ENCODE results near the gene SERINC4. TPM values are rescaled to one million over a fixed set of nuclear protein-coding genes. Genes with fewer than 3 reads are reported as not detected.
A peak's percentile ranks its signal among the peaks of the same experiment; 100 is the strongest.

The SERINC4 gene
- total and polyA plus RNA-seq, 9 of the 15 experiments (the other 6 are each of a cell fraction or from before 2014, with no cell fraction given) = 0.14 to 0.86 (median 0.18) TPM; not detected in 2

- TF ChIP-seq CTCF (IDR thresholded peaks at IDR 0.05 in 2 of 3, conservative IDR thresholded peaks at IDR 0.05 in 1 of 3; ENCODE audit: insufficient read depth in 2 of 3, low read depth in 1 of 3, low read length in 3 of 3) (no peak), CCNT2 (IDR thresholded peaks at IDR 0.05; ENCODE audit: borderline replicate concordance, extremely low read depth, insufficient read length, low read depth, low read length) (peak; percentile 54), RHOXF2B (CRISPR knock-in tag; conservative IDR thresholded peaks at IDR 0.05) (no peak), ADNP (tag; IDR thresholded peaks at IDR 0.05) (peak; percentile 83; the same call in 1 of the 2 replicates), CBX8 (IDR thresholded peaks at IDR 0.05; ENCODE audit: borderline replicate concordance, extremely low read depth, low read depth, low read length, poor library complexity, severe bottlenecking) (no peak), MXD1 (CRISPR knock-in tag; IDR thresholded peaks at IDR 0.05; ENCODE audit: borderline replicate concordance, poor library complexity, severe bottlenecking) (no peak), ZKSCAN8 (CRISPR knock-in tag; IDR thresholded peaks at IDR 0.05) (0 out of 2 replicates have a peak, but pooled peaks have one; percentile 37), ZNF280A (IDR thresholded peaks at IDR 0.05; ENCODE audit: low read depth, partially characterized antibody) (no peak), NR1H2 (CRISPR knock-in tag; IDR thresholded peaks at IDR 0.05) (0 out of 2 replicates have a peak, but pooled peaks have one; percentile 58), RBM15 (IDR thresholded peaks at IDR 0.05; ENCODE audit: insufficient read depth, low read length) (no peak), ZNF77 (CRISPR knock-in tag; IDR thresholded peaks at IDR 0.05) (no peak), ZNF444 (CRISPR knock-in tag; IDR thresholded peaks at IDR 0.05) (no peak), ZNF165 (CRISPR knock-in tag; IDR thresholded peaks at IDR 0.05; ENCODE audit: borderline replicate concordance) (no peak), THRAP3 (IDR thresholded peaks at IDR 0.05; ENCODE audit: borderline replicate concordance) (no peak), NCOA4 (IDR thresholded peaks at IDR 0.05; ENCODE audit: partially characterized antibody) (no peak), ZHX1 (conservative IDR thresholded peaks at IDR 0.05; ENCODE audit: low read length) (no peak), SAFB2 (IDR thresholded peaks at IDR 0.05; ENCODE audit: borderline replicate concordance, low read depth, low read length, severe bottlenecking) (no peak), CBX1 (IDR thresholded peaks at IDR 0.05; ENCODE audit: low read depth) (peak; percentile 76)
Measured at GRCh38 chr15:43826508-43827341, 26.7 kb upstream of the SERINC4 start, which contains the start of gene WDR76 (continued).
